Measurements from ENCODE around the gene MAN2A2.
"Not testable (repeated sequence)": the region's sequence is repeated elsewhere in the genome, so short reads cannot be mapped to it uniquely, and the experiment has no call there.

Gene MAN2A2

GRCh38 chr15:90905306-90906180, 2.4 kb downstream of the MAN2A2 start:
- no peak for DNase-seq

DNA sequence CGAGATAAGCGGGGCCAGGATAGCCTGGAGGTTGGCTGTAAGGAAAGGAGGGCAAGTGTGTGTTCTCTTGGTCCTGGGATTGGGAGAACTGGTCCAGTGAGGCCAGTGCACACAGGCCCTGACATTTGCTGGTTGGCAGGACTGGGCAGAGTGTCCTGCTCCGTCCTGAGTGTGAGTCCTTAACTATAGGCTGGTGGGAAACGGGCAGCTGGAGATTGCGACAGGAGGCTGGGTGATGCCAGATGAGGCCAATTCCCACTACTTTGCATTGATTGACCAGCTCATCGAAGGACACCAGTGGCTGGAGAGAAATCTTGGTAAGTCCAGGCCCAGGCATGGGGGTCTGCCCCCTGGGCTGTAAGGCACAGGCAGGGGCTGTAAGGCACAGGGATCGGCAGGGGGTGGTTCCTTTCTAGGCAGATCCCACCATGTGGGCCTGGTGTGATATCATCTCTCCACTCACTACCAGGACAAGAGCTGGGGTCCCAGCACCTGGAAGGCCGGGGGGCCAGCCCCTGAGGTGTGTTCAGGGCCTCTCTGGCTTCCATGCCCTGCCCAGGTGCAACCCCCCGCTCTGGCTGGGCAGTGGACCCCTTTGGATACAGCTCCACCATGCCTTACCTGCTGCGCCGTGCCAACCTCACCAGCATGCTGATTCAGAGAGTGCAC, 3.2 kb downstream of the MAN2A2 start:
- no peak for DNase-seq

- DNase-seq: no peak
These were observed 4.1 kb downstream of the MAN2A2 start for GRCh38 chr15:90907051-90907660.

DNA sequence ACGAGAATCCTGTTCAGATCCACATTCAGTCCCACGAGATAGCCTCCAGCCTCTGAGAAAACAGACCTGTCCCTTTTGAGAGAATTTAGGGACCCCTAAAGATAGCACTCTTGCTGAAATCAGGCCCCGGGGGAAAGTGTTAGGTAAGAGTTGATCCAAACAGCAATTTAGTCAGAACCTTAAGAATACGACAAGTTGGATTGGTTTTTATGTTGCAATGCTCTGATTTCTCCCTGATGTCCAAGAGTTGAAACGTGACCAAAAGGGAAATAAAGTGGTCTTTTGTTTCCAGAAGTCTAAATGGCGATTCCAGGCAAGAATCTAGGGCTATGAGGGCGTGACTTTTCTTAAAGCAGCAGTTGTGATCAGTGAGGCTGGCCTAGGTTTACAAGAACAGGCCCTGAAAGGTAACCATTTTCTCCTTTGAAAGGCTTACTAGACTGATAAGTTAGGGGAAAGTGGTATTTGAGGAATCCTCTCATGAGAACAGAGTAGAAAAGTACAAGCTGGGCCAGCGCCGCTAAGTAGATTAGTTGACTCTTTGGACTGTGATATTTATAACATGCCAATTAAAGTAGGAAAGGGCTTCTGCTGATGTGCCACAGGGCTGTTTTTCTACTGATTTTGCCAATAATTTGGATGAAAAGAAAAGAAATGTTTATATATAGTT, 4.9 kb downstream of the MAN2A2 start:
- no peak for DNase-seq

- DNase-seq: not testable (repeated sequence)
These were observed 6.3 kb downstream of the MAN2A2 start for GRCh38 chr15:90909449-90909848.

GRCh38 chr15:90909976-90910375, 6.9 kb downstream of the MAN2A2 start:
- no peak for DNase-seq

- DNase-seq: no peak
These were observed 7.6 kb downstream of the MAN2A2 start for GRCh38 chr15:90910441-90911301.

GRCh38 chr15:90911302-90911623, 8.2 kb downstream of the MAN2A2 start:
- no peak for DNase-seq

- DNase-seq: no peak
These were observed 9.0 kb downstream of the MAN2A2 start for GRCh38 chr15:90911906-90912769.

DNA sequence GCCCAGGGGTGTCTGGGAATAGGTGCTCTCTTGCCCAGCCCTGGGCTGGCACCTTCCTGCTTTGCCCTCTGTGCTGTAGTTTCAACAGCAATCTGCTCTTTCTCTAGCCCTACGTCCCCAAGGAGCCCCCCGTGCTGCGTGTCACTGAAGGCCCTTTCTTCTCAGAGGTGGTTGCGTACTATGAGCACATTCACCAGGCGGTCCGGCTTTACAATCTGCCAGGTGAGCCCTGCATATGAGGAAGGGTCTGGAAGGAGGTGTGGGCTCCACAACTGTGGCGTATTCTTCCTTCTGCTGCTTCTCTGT, 9.6 kb downstream of the MAN2A2 start:
- DNase-seq: no peak

GRCh38 chr15:90913398-90913944, 10.4 kb downstream of the MAN2A2 start:
- DNase-seq: no peak

GRCh38 chr15:90914305-90915080, 11.4 kb downstream of the MAN2A2 start:
- DNase-seq: no peak

- DNase-seq: no peak
These were observed 12.2 kb downstream of the MAN2A2 start for GRCh38 chr15:90915216-90915807.

- no peak for DNase-seq
These were observed 12.8 kb downstream of the MAN2A2 start for GRCh38 chr15:90915808-90916440.

GRCh38 chr15:90916461-90916860, 13.4 kb downstream of the MAN2A2 start:
- no peak for DNase-seq

DNA sequence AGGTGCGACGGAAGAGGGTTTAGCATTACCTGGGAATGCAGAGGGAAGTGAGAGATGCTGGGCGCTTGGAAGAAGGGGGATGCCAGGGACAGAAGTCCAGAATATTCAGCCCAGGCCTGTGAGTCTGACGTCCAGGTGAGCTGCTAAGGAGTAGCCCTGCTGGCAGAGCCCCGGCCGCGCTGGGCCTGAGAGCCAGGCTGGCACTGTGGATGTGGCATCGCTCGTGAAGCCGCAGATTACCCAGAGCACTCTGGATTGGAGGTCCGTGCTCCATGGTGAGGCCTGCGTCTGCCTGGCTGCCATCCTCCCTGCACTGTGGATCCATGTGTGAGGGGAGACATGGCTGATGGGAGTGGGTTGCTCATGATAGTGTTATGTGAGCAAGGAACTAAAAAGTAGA, 14.5 kb downstream of the MAN2A2 start:
- DNase-seq: no peak

GRCh38 chr15:90918034-90918788, 15.1 kb downstream of the MAN2A2 start:
- no peak for DNase-seq

DNA sequence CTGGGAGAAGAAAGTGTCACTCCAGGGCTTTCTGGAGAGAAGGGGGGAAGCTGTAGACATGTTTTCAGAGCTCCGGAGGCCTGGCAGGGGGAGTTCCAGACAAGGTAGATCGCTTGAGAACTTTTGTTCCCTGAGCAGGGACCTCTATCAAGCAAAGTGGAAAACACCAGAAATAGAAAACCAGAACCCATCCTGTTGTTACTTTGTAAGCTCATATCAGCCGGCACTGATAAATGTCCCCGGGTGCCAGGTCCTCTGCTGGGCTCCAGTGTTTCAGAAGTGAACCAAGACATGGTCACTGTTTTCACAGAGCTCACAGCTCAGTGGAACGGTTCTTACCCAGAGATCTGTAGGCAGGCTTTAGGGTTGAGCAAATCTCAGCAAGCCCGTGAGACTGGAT, 15.7 kb downstream of the MAN2A2 start:
- no peak for DNase-seq

GRCh38 chr15:90921887-90922286, 18.8 kb downstream of the MAN2A2 start:
- DNase-seq: no peak

Measured in activated CD8-positive, alpha-beta memory T cell treated with anti-CD3 and anti-CD28 coated beads for 24 hours (primary cell).